Esophagus muscularis mucosa (tissue), 4 donors: Measurements from ENCODE around the gene IL4R. TPM values are rescaled to one million over a fixed set of nuclear protein-coding genes. Genes with fewer than 3 reads are reported as not detected.

Source experiments
- DNase-seq: peaks from one replicate; pipeline ENCODE4 v3.0.0-alpha.2; 2017; ENCODE audit errors: extremely low spot score
- H3K27ac ChIP-seq, 4 donors: fragments of 200-600 bp; sonication (generic); replicated peaks in 1 of 4; 1 replicate in 3 of 4; 2 replicates in 1 of 4; pipeline ENCODE4 v1.5.1; 2016 to 2019; ENCODE audit warnings: mild to moderate bottlenecking in 1 of 4
- H3K27me3 ChIP-seq, 4 donors: fragments of 200-600 bp; sonication (generic); one replicate each; pipeline versions ENCODE4 v1.5.1 to v1.6.0; 2016 to 2019
- H3K36me3 ChIP-seq, 4 donors: fragments of 200-600 bp; sonication (generic); one replicate each; pipeline ENCODE4 v1.5.1; 2016 to 2019
- H3K4me1 ChIP-seq, 4 donors: fragments of 200-600 bp; sonication (generic); one replicate each; pipeline ENCODE4 v1.5.1; 2016 to 2019
- H3K4me3 ChIP-seq, 4 donors: fragments of 200-600 bp; sonication (generic); 1 replicate in 2 of 4; 2 replicates in 2 of 4; pipeline ENCODE4 v1.5.1; 2016 to 2019; ENCODE audit warnings: mild to moderate bottlenecking in 4 of 4, moderate library complexity in 1 of 4
- H3K9me3 ChIP-seq, 4 donors: fragments of 200-600 bp; sonication (generic); 1 replicate in 3 of 4; 2 replicates in 1 of 4; pipeline ENCODE4 v1.5.1; 2016 to 2019
- EP300 ChIP-seq: sonication (generic); formaldehyde crosslinking; IDR thresholded peaks from one replicate; pipeline ENCODE4 v1.6.1; 2017; ENCODE audit warnings: antibody characterized with exemption
- POLR2A ChIP-seq: fragments of 450-650 bp; IDR thresholded peaks from one replicate; pipeline ENCODE4 v1.6.1; 2017; ENCODE audit warnings: antibody characterized with exemption, moderate library complexity, mild to moderate bottlenecking, low read depth
- POLR2AphosphoS5 ChIP-seq, 2 donors: sonication (generic); formaldehyde crosslinking; IDR thresholded peaks; one replicate each; pipeline ENCODE4 v1.6.1; 2017; ENCODE audit warnings: antibody characterized with exemption in 2 of 2
- WGBS: methylation state at CpG from one replicate; pipeline ENCODE4 v1.1.5; 2018; 5-methylcytosine and 5-hydroxymethylcytosine counted together
- intact Hi-C: fragments of 100-400 bp; cut with DNase I; formaldehyde crosslinking; loops from one replicate; pipeline ENCODE4 v1.15.1; 2023
- total RNA-seq, 4 donors: library from RNA; depleted of rRNA; stranded (reverse); fragments of >200 nt; gene quantifications; one replicate each; pipeline versions ENCODE4 v1.1.0 to v1.2.1, GENCODE V29; 2016
- TF ChIP-seq, protein P1 (sequence below), 3 experiments: fragments of 200-600 bp in 2 of 3; fragments of 450-650 bp in 1 of 3; sonication (generic) in 2 of 3; IDR thresholded peaks; one replicate each; pipeline ENCODE4 v1.5.1; 2017 to 2019; ENCODE audit warnings: antibody characterized with exemption in 3 of 3, mild to moderate bottlenecking in 2 of 3, moderate library complexity in 1 of 3

Gene IL4R
- total RNA-seq, 4 donors from 2014 or later, result 72.7 to 167 (median 116) TPM

DNA sequence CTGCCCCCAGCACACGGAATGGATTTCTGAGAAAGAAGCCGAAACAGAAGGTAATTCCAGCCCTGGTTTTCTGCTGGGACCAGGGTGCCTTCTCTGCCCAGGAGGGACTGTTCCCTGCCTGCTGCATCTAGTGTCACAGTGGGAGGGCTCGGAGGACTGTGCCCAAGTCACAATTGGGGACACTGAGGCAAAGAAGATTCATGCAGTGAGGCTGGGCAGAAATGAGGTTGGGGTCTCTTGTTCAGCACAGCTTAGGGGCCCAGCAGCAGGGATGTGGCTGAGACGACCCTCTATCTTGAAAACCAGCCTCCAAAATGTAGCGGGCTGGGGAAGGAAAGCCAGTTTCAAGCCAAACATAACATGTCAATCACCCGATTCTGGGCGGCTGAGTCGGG is 88.8 kb downstream of the IL4R start:
- peak; percentile 55 for DNase-seq
- 56% methylated on average over 8 of the region's 8 CpGs for WGBS
- peaks cover 6 to 22% (median 14%) of the 10 kb centered on the region in 4 donors for H3K4me1 ChIP-seq
- peak overlapping the region in 2 of 4 donors; percentile 3 to 6 for H3K4me3 ChIP-seq
- no peak overlapping the region for H3K27ac ChIP-seq
- no peaks in the 10 kb centered on the region for H3K9me3 ChIP-seq
- intact Hi-C loops, result no loop called here
- H3K27me3 ChIP-seq, result peaks cover 0 to 53% (median 0%) of the 10 kb centered on the region in 4 donors
- no peaks in the 10 kb centered on the region for H3K36me3 ChIP-seq
- TF ChIP-seq POLR2AphosphoS5 (IDR thresholded peaks at IDR 0.05) (no peak), EP300 (no peak), POLR2A (no peak)
- TF ChIP-seq, protein P1, sequence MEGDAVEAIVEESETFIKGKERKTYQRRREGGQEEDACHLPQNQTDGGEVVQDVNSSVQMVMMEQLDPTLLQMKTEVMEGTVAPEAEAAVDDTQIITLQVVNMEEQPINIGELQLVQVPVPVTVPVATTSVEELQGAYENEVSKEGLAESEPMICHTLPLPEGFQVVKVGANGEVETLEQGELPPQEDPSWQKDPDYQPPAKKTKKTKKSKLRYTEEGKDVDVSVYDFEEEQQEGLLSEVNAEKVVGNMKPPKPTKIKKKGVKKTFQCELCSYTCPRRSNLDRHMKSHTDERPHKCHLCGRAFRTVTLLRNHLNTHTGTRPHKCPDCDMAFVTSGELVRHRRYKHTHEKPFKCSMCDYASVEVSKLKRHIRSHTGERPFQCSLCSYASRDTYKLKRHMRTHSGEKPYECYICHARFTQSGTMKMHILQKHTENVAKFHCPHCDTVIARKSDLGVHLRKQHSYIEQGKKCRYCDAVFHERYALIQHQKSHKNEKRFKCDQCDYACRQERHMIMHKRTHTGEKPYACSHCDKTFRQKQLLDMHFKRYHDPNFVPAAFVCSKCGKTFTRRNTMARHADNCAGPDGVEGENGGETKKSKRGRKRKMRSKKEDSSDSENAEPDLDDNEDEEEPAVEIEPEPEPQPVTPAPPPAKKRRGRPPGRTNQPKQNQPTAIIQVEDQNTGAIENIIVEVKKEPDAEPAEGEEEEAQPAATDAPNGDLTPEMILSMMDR (IDR thresholded peaks at IDR 0.05), result no peak

DNA sequence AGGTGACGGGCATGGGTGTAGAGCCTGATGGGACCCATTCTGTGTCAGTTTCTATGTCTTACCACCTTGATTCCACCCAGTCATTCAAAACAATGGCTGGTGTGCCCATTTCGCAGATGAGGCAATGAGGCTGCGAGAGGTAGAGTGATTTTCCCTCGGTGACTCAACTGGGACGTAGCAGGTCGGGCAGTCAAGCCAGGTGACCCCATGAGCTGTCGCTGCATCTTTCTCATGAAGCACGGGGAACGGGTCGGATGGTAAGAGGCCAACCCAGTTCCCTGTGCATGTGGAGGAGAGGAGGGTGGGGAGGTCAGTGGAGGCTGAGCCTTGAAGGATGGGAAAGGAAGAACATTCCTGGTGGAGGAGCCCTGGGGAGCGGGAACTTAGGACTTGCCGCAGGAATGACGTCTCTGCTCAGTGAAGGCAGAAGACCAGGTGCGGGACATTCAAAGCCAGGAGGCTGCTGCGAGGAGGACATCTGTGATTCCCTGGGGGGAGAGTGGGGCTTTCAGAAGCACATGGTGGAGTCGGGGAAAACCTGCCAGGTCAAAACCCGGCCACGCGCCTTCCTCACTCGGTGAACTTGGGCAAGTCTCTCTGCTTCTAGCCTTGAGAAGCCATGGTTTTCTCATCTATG is 89.3 kb downstream of the IL4R start:
- Histone ChIP-seq H3K36me3 (no peaks in the 10 kb centered on the region), H3K9me3 (no peaks in the 10 kb centered on the region), H3K4me1 (peaks cover 6 to 22% (median 14%) of the 10 kb centered on the region in 4 donors), H3K4me3 (peak overlapping the region in 2 of 4 donors; percentile 3 to 6), H3K27me3 (peaks cover 0 to 54% (median 0%) of the 10 kb centered on the region in 4 donors), H3K27ac (no peak overlapping the region)
- intact Hi-C loops, result no loop called here
- TF ChIP-seq EP300, result no peak
- TF ChIP-seq, protein P1 (IDR thresholded peaks at IDR 0.05), result no peak
- no peak for TF ChIP-seq POLR2A
- TF ChIP-seq POLR2AphosphoS5 (IDR thresholded peaks at IDR 0.05), result no peak
- peak; percentile 57 for DNase-seq
- WGBS, result 79% methylated on average over 20 of the region's 20 CpGs

- DNase-seq, result no peak
- Histone ChIP-seq H3K4me3 (no peak overlapping the region), H3K36me3 (no peaks in the 10 kb centered on the region), H3K9me3 (no peaks in the 10 kb centered on the region), H3K4me1 (peaks cover 6 to 22% (median 14%) of the 10 kb centered on the region in 4 donors), H3K27me3 (peaks cover 0 to 54% (median 0%) of the 10 kb centered on the region in 4 donors), H3K27ac (no peak overlapping the region)
- no peak for TF ChIP-seq POLR2AphosphoS5 (IDR thresholded peaks at IDR 0.05)
- TF ChIP-seq, protein P1 (IDR thresholded peaks at IDR 0.05), result no peak
- TF ChIP-seq POLR2A, result no peak
- TF ChIP-seq EP300, result no peak
- WGBS, result 89% methylated on average over 3 of the region's 6 CpGs
- intact Hi-C loops, result no loop called here
Observed at GRCh38 chr16:27403601-27403992, 89.8 kb downstream of the IL4R start.

GRCh38 chr16:27404163-27404823 is 90.5 kb downstream of the IL4R start:
- H3K4me1 ChIP-seq, result peaks cover 6 to 22% (median 14%) of the 10 kb centered on the region in 4 donors
- DNase-seq, result peak; percentile 62
- no peak overlapping the region for H3K4me3 ChIP-seq
- no peak overlapping the region for H3K27ac ChIP-seq
- WGBS, result 85% methylated on average over 10 of the region's 10 CpGs
- H3K36me3 ChIP-seq, result no peaks in the 10 kb centered on the region
- H3K27me3 ChIP-seq, result peaks cover 0 to 54% (median 0%) of the 10 kb centered on the region in 4 donors
- intact Hi-C loops, result no loop called here
- H3K9me3 ChIP-seq, result no peaks in the 10 kb centered on the region
- TF ChIP-seq EP300, result no peak
- TF ChIP-seq, protein P1 (IDR thresholded peaks at IDR 0.05), result no peak
- no peak for TF ChIP-seq POLR2A
- TF ChIP-seq POLR2AphosphoS5 (IDR thresholded peaks at IDR 0.05), result no peak
